ENCODE measurements around the gene GRID2IP. TPM values are rescaled to one million over a fixed set of nuclear protein-coding genes. Genes with fewer than 3 reads are reported as not detected.

The GRID2IP gene
- total and polyA plus RNA-seq, 2 of the 13 experiments (the other 11 are each of a cell fraction or from before 2014, with no cell fraction given), result 0.03 TPM; not detected in 1

- TF ChIP-seq RBM22 (optimal IDR thresholded peaks at IDR 0.05; ENCODE audit: low read length), result no peak
- TF ChIP-seq ZFP91 (CRISPR knock-in tag; IDR thresholded peaks at IDR 0.05; ENCODE audit: borderline replicate concordance), result peak; percentile 14; the same call in 1 of the 2 replicates
- TF ChIP-seq, protein P1, sequence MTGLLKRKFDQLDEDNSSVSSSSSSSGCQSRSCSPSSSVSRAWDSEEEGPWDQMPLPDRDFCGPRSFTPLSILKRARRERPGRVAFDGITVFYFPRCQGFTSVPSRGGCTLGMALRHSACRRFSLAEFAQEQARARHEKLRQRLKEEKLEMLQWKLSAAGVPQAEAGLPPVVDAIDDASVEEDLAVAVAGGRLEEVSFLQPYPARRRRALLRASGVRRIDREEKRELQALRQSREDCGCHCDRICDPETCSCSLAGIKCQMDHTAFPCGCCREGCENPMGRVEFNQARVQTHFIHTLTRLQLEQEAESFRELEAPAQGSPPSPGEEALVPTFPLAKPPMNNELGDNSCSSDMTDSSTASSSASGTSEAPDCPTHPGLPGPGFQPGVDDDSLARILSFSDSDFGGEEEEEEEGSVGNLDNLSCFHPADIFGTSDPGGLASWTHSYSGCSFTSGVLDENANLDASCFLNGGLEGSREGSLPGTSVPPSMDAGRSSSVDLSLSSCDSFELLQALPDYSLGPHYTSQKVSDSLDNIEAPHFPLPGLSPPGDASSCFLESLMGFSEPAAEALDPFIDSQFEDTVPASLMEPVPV (CRISPR knock-in tag; IDR thresholded peaks at IDR 0.05), result no peak
- TF ChIP-seq NFE2L2 (IDR thresholded peaks at IDR 0.05; ENCODE audit: low read length), result no peak
- peak; percentile 24; the same call in 1 of the 2 replicates for TF ChIP-seq RXRA (CRISPR knock-in tag; IDR thresholded peaks at IDR 0.05)
- TF ChIP-seq ARID2 (CRISPR knock-in tag; IDR thresholded peaks at IDR 0.05; ENCODE audit: borderline replicate concordance), result no peak
- no peak for TF ChIP-seq ELF1 (CRISPR knock-in tag; IDR thresholded peaks at IDR 0.05)
- no peak for TF ChIP-seq PAX8 (CRISPR knock-in tag; IDR thresholded peaks at IDR 0.05; ENCODE audit: borderline replicate concordance)
- no peak for TF ChIP-seq ZNF101 (CRISPR knock-in tag; IDR thresholded peaks at IDR 0.05; ENCODE audit: borderline replicate concordance, low read depth)
- TF ChIP-seq SIX1 (CRISPR knock-in tag; IDR thresholded peaks at IDR 0.05; ENCODE audit: borderline replicate concordance), result no peak
- TF ChIP-seq PPARG (CRISPR knock-in tag; conservative IDR thresholded peaks at IDR 0.05), result no peak
- no peak for TF ChIP-seq ZNF34 (CRISPR knock-in tag; IDR thresholded peaks at IDR 0.05; ENCODE audit: borderline replicate concordance)
- no peak for TF ChIP-seq NCOA2 (CRISPR knock-in tag; IDR thresholded peaks at IDR 0.05)
- no peak for TF ChIP-seq ZNF30 (CRISPR knock-in tag; IDR thresholded peaks at IDR 0.05)
- no peak for TF ChIP-seq MLXIP (CRISPR knock-in tag; IDR thresholded peaks at IDR 0.05; ENCODE audit: borderline replicate concordance)
- no peak for TF ChIP-seq SNAPC2 (CRISPR knock-in tag; IDR thresholded peaks at IDR 0.05)
- TF ChIP-seq ZNF331 (CRISPR knock-in tag; IDR thresholded peaks at IDR 0.05), result peak; percentile 61; the same call in 1 of the 2 replicates
- no peak for TF ChIP-seq ZNF549 (CRISPR knock-in tag; IDR thresholded peaks at IDR 0.05)
- TF ChIP-seq, protein P2, sequence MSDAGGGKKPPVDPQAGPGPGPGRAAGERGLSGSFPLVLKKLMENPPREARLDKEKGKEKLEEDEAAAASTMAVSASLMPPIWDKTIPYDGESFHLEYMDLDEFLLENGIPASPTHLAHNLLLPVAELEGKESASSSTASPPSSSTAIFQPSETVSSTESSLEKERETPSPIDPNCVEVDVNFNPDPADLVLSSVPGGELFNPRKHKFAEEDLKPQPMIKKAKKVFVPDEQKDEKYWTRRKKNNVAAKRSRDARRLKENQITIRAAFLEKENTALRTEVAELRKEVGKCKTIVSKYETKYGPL (CRISPR knock-in tag; IDR thresholded peaks at IDR 0.05), result no peak
- TF ChIP-seq FOXO1 (CRISPR knock-in tag; IDR thresholded peaks at IDR 0.05), result no peak
- TF ChIP-seq, protein P3, sequence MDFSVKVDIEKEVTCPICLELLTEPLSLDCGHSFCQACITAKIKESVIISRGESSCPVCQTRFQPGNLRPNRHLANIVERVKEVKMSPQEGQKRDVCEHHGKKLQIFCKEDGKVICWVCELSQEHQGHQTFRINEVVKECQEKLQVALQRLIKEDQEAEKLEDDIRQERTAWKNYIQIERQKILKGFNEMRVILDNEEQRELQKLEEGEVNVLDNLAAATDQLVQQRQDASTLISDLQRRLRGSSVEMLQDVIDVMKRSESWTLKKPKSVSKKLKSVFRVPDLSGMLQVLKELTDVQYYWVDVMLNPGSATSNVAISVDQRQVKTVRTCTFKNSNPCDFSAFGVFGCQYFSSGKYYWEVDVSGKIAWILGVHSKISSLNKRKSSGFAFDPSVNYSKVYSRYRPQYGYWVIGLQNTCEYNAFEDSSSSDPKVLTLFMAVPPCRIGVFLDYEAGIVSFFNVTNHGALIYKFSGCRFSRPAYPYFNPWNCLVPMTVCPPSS (IDR thresholded peaks at IDR 0.05), result no peak
- TF ChIP-seq CEBPB (IDR thresholded peaks at IDR 0.05; ENCODE audit: borderline replicate concordance, low read depth, low read length), result no peak
Measured at GRCh38 chr7:6589829-6590644, 38.8 kb upstream of the GRID2IP start, which contains the start of gene INTS15 (continued).
